Measurements from ENCODE around the gene ALDH18A1. TPM values are rescaled to one million over a fixed set of nuclear protein-coding genes. Genes with fewer than 3 reads are reported as not detected.
A peak's percentile ranks its signal among the peaks of the same experiment; 100 is the strongest.

Gene ALDH18A1
- total RNA-seq (2021; ENCODE audit: unreplicated experiment), result 87.6 TPM
- polyA plus RNA-seq (2012), result 55.4 and 56.6 TPM in 2 replicates
- Bru-seq, nascent RNA, result percentile 74 among the genes with signal in this experiment
- BruChase-seq, experiment 1, labeled RNA remaining after a 6-hour chase, result percentile 83 among the genes with signal in this experiment
- BruChase-seq, experiment 2, labeled RNA remaining after a 2-hour chase, result percentile 71 among the genes with signal in this experiment
- long read RNA-seq, transcript ALDH18A1-202 (18 exons, 3,359 nt), result major isoform, 128 of 215 reads
- long read RNA-seq, transcript ALDH18A1-201 (18 exons, 3,337 nt), result minor isoform, 21 of 215 reads
- long read RNA-seq, partial matches to known transcripts, result 27 of 215 reads
- long read RNA-seq, other reads (novel, unspliced or antisense), result 39 of 215 reads

GRCh38 chr10:95656291-95657164 lies at the start of gene ALDH18A1:
Gene ALDH18A1, minus strand, starts transcription at chr10:95656711. Its CDS starts 3,334 bp downstream, at chr10:95653377.
- intact Hi-C loops (cut with micrococcal nuclease), result no loop called here
- Histone ChIP-seq H2AFZ (ENCODE audit: low read depth, low read length, poor library complexity, severe bottlenecking) (peak within 1 kb of the TSS; percentile 28), H3K9me3 (ENCODE audit: control insufficient read depth in 1 of 2, insufficient read depth in 1 of 2, low read depth in 1 of 2, low read length in 2 of 2) (no peaks in the 10 kb centered on the region; a peak in 1 of 4 replicates)

More at GRCh38 chr10:95656291-95657164, at the start of gene ALDH18A1:
- POLR2A ChIA-PET, result no interaction called here
- H3K9ac ChIP-seq (ENCODE audit: low read length), result peak within 1 kb of the TSS; percentile 78
- peak; percentile 95 for ATAC-seq
- H3K4me2 ChIP-seq (ENCODE audit: low read length), result peak within 1 kb of the TSS; percentile 92
- H3K4me3 ChIP-seq (replicated peaks in 1 of 2; ENCODE audit: low read depth in 1 of 2, low read length in 2 of 2), result peak within 1 kb of the TSS; percentile 80 to 86
- no peaks in the 10 kb centered on the region for H4K20me1 ChIP-seq (ENCODE audit: insufficient read depth)
- CTCF ChIA-PET, result interaction anchor here (0.8 kb wide), 1 partner anchor 55 kb away, joined by 3 read pairs; no protein-coding TSS in a partner anchor
- H3K27me3 ChIP-seq (ENCODE audit: insufficient read depth, low read length), result no peaks in the 10 kb centered on the region
- BruUV-seq (replicated peaks), result no TSS peak
- H3K4me1 ChIP-seq (ENCODE audit: control insufficient read depth in 1 of 2, insufficient read depth in 2 of 2, low read length in 2 of 2), result peaks cover 0 to 12% of the 10 kb centered on the region in 2 experiments; a peak in 2 of 4 replicates
- H3K27ac ChIP-seq (ENCODE audit: low read depth, low read length), result peak within 1 kb of the TSS; percentile 74
- no peaks in the 10 kb centered on the region for H3K9me2 ChIP-seq (ENCODE audit: insufficient read depth)
- DNase-seq (ENCODE audit: low read depth, low spot score), result peak; percentile 83
- H3K36me3 ChIP-seq (ENCODE audit: control insufficient read depth in 1 of 2, insufficient read depth in 2 of 2, low read length in 2 of 2), result peaks cover 10 to 17% of the 10 kb centered on the region in 2 experiments
- peak; percentile 49 for TF ChIP-seq POLR2AphosphoS5 (IDR thresholded peaks at IDR 0.05; ENCODE audit: low read depth, low read length)
- TF ChIP-seq POLR2A (IDR thresholded peaks at IDR 0.05; ENCODE audit: borderline replicate concordance, extremely low read depth, insufficient read depth, insufficient read length), result peak; percentile 50
- TF ChIP-seq CTCF (IDR thresholded peaks at IDR 0.05 in 2 of 3, conservative IDR thresholded peaks at IDR 0.05 in 1 of 3; ENCODE audit: borderline replicate concordance in 1 of 3, insufficient read depth in 1 of 3, low read depth in 2 of 3, low read length in 2 of 3), result no peak
- TF ChIP-seq EGR1 (IDR thresholded peaks at IDR 0.05; ENCODE audit: low read depth), result peak; percentile 78
- TF ChIP-seq TCF7L2 (IDR thresholded peaks at IDR 0.05; ENCODE audit: borderline replicate concordance, extremely low read depth, insufficient read depth, insufficient read length), result peak; percentile 60
- TF ChIP-seq MAX (IDR thresholded peaks at IDR 0.05), result peak; percentile 97
- peak; percentile 25; the same call in 1 of the 2 replicates for TF ChIP-seq SP1 (IDR thresholded peaks at IDR 0.05; ENCODE audit: low read depth)
- TF ChIP-seq ZNF274 (IDR thresholded peaks at IDR 0.05; ENCODE audit: low read depth, low read length), result no peak
- TF ChIP-seq REST (IDR thresholded peaks at IDR 0.05; ENCODE audit: low read depth), result no peak
- TF ChIP-seq ZFX (IDR thresholded peaks at IDR 0.05), result peak; percentile 90
- H3K79me2 ChIP-seq (ENCODE audit: insufficient read depth, low read length), result peaks cover 44% of the 10 kb centered on the region
- RAD21 ChIA-PET (ENCODE audit: low non-redundant PET in 1 of 2, low total read pairs in 2 of 2, uncharacterized antibody in 2 of 2, unreplicated experiment in 2 of 2), result no interaction called here
